ENCODE measurements around the gene EPHX1.
"Not testable (repeated sequence)": the region's sequence is repeated elsewhere in the genome, so short reads cannot be mapped to it uniquely, and the experiment has no call there.

EPHX1 gene

DNA sequence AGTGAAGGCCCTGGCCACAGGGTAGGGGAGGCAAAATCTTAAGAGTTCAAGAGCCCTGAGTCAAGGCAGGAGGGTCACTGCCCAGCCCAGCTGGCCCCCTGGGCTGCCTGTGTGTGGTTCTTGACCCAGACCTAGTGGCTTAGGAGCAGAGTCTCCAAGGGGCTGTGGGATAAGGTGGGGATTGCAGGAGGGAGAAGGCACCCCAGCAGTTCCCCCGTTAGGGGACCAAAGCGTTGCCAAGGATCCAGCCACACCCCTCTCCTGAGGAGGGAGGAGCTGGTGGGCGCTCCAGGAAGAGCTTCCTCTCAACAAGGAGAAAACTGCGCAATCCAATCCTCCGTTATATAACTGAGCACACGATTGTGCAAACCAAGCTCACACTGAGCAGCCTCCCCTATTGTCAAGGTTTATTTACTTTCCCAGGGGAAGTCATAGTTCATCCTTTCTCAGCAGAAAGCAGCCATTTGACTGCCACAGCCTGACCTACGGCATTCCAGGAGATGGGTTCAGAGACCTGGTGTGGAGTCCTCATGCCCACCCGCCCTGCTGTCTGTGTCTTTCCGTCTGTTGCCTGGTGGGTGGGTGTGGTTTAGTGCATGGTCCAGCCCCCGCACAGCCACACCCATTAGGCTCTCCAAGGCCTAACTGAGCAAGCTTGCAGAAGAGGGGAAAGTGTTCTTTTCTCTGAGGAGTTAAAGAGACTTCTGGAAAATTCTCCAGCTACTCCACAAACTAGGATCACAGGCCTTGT is 3.5 kb downstream of the EPHX1 start:
- intact Hi-C loops (cut with DNase I; ENCODE audit: low total_unique reads): no loop called here
- DNase-seq: peak in 1 of 2 donors; percentile 64
- TF ChIP-seq, protein P1, sequence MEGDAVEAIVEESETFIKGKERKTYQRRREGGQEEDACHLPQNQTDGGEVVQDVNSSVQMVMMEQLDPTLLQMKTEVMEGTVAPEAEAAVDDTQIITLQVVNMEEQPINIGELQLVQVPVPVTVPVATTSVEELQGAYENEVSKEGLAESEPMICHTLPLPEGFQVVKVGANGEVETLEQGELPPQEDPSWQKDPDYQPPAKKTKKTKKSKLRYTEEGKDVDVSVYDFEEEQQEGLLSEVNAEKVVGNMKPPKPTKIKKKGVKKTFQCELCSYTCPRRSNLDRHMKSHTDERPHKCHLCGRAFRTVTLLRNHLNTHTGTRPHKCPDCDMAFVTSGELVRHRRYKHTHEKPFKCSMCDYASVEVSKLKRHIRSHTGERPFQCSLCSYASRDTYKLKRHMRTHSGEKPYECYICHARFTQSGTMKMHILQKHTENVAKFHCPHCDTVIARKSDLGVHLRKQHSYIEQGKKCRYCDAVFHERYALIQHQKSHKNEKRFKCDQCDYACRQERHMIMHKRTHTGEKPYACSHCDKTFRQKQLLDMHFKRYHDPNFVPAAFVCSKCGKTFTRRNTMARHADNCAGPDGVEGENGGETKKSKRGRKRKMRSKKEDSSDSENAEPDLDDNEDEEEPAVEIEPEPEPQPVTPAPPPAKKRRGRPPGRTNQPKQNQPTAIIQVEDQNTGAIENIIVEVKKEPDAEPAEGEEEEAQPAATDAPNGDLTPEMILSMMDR (IDR thresholded peaks at IDR 0.05): no peak

DNA sequence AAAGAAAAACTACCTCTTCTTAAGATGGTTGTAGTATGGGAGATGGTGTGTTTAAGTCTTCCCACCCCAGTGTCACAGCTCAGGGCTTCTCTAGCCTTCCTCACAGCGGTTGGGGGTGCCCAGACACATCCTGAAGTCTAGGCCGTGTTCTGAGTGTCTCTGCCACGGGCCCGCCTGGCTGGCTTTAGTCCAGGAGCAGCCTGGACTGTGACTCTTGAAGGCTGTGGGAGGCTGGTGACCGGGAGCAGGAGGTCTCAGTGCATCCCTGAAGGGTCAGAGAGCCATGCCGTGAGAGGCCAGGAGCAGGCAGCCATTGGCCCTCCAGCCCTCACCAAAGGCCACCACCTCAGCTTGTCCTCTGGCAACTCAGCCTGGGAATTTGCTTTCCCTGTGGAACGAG is 4.5 kb downstream of the EPHX1 start:
- Histone ChIP-seq H3K4me3 (no peak overlapping the region), H3K9me3 (no peaks in the 10 kb centered on the region), H3K27me3 (no peaks in the 10 kb centered on the region), H3K27ac (peak overlapping the region; percentile 63 to 93), H3K36me3 (no peaks in the 10 kb centered on the region), H3K4me1 (peaks cover 13 to 88% (median 74%) of the 10 kb centered on the region in 4 donors)
- TF ChIP-seq, protein P1 (IDR thresholded peaks at IDR 0.05): no peak
- intact Hi-C loops (cut with DNase I; ENCODE audit: low total_unique reads): no loop called here
- no peak for DNase-seq

More for the DNA sequence above, 3.5 kb downstream of the EPHX1 start:
- Histone ChIP-seq H3K27ac (peak overlapping the region; percentile 63 to 93), H3K9me3 (no peaks in the 10 kb centered on the region), H3K4me3 (no peak overlapping the region), H3K36me3 (no peaks in the 10 kb centered on the region), H3K27me3 (no peaks in the 10 kb centered on the region), H3K4me1 (peaks cover 13 to 85% (median 72%) of the 10 kb centered on the region in 4 donors)

DNA sequence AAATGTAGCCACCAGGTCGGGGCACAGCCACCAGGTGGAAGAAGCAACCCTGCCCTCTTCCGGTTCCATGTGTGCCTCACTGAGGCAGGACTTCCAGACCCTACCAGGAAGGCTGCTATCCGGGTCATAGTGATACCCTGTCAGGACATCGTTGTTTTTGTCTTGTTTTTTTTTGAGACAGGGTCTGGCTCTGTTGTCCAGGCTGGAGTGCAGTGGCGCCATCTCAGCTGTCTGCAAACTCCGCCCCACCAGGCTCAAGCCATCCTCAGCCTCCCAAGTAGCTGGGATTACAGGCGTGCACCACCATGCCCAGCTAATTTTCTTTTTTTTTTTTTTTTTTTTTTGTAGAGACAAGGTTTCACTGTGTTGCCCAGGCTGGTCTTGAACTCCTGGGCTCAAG is 5.2 kb downstream of the EPHX1 start:
- H3K27me3 ChIP-seq; H3K9me3 ChIP-seq; H3K4me3 ChIP-seq; H3K36me3 ChIP-seq; DNase-seq; intact Hi-C loops (cut with DNase I; ENCODE audit: low total_unique reads): not testable (repeated sequence)
- peak overlapping the region; percentile 63 to 93 for H3K27ac ChIP-seq
- H3K4me1 ChIP-seq: peaks cover 13 to 92% (median 75%) of the 10 kb centered on the region in 4 donors

DNA sequence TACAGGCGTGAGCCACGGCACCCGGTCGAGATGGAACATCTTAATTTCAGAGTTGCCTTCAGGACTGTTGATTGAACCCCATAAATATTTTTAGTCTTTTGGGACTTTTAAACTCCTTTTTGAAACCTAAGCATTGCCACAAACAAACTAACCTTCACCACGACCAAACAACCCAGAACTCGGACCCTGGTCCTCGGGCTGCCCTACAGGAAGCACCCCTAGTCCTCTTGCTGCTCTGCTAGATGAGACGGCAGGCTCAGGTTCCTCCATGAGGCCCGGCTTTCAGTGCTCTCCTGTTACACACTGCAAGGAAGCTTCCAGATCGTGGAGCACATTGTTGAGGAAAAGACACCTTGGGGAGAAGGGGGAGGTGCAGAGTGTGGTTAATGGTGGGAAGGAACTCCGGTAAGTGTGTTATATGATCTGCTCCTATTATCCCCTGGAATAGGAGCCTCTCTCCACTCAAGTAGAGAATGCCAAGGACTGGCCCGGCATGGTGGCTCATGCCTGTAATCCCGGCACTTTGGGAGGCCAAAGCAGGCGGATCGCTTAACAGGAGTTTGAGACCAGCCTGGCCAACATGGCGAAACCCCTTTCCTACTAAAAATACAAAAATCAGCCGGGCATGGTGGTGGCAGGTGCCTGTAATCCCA is 5.7 kb downstream of the EPHX1 start:
- Histone ChIP-seq H3K4me1 (peaks cover 13 to 95% (median 75%) of the 10 kb centered on the region in 4 donors), H3K27me3 (no peaks in the 10 kb centered on the region), H3K4me3 (no peak overlapping the region), H3K27ac (peak overlapping the region; percentile 82 to 93), H3K9me3 (no peaks in the 10 kb centered on the region), H3K36me3 (no peaks in the 10 kb centered on the region)
- TF ChIP-seq, protein P1 (IDR thresholded peaks at IDR 0.05): no peak
- intact Hi-C loops (cut with DNase I; ENCODE audit: low total_unique reads): no loop called here
- DNase-seq: peak in 1 of 2 donors; percentile 33

DNA sequence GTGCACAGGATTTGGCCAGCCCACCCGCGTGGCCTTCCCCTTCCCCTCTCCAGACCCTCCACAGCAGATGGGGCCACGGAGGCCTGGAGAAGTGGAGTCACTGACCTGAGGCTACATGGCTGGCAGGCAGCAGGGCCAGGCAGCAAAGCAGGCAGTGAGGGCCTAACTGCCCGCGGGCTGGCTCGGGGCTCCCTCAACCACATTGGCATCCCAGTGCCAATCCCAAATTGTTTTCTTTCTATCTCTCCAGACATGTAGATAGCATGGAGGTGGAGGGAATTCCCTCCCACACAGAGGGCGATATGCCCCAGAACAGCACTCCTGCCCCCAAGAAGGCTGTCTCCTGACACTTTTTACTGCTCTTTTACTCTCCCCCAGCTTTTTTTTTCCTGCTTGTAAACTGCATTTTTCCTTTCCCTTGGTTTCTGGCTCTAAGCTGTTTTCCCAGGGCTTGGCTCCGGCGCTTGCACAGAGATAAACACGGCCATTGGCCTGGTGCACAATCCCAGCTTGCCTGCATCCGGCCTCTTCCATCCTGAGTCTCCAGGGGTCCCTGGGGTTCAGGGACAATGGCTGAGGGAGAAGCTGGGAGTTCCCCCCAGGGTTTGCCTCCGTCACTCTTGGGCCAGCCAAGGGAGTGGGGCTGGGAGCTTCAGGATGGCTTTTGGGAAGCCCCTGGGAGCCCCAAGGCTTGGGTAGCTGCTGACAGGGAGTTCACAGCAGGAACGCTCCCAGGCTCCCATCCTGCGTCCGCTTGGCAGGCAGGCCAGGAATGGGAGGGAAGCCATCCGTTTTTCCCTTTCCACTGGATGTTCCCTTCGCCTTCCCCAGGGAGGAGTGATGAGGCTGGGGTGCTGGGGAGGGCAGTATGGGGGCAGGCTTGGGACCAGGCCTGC is 7.0 kb downstream of the EPHX1 start:
- H3K36me3 ChIP-seq: no peaks in the 10 kb centered on the region
- peaks cover 13 to 84% (median 66%) of the 10 kb centered on the region in 4 donors for H3K4me1 ChIP-seq
- DNase-seq: peak; percentile 69 to 91
- no peaks in the 10 kb centered on the region for H3K9me3 ChIP-seq
- H3K4me3 ChIP-seq: peak overlapping the region; percentile 2
- no peaks in the 10 kb centered on the region for H3K27me3 ChIP-seq
- TF ChIP-seq, protein P1 (IDR thresholded peaks at IDR 0.05): no peak
- intact Hi-C loops (cut with DNase I; ENCODE audit: low total_unique reads): no loop called here
- H3K27ac ChIP-seq: peak overlapping the region; percentile 82 to 93
